ENCODE results near the gene DCDC2C. TPM values are rescaled to one million over a fixed set of nuclear protein-coding genes. Genes with fewer than 3 reads are reported as not detected.

DCDC2C gene
- total and polyA plus RNA-seq, 9 of the 15 experiments (the other 6 are each of a cell fraction or from before 2014, with no cell fraction given): not detected

GRCh38 chr2:3885629-3886628 is 182.6 kb downstream of the DCDC2C start (continued):
- TF ChIP-seq MYC (IDR thresholded peaks at IDR 0.05; ENCODE audit: low read depth, low read length): no peak
- TF ChIP-seq MYC (CRISPR knock-in tag; IDR thresholded peaks at IDR 0.05; ENCODE audit: borderline replicate concordance, low read depth): no peak
- TF ChIP-seq U2AF2 (optimal IDR thresholded peaks at IDR 0.05; ENCODE audit: low read depth, low read length): no peak
- TF ChIP-seq TEAD1 (CRISPR knock-in tag; IDR thresholded peaks at IDR 0.05): no peak
- TF ChIP-seq HDAC2 (IDR thresholded peaks at IDR 0.05): no peak
- no peak for TF ChIP-seq ZBTB5 (IDR thresholded peaks at IDR 0.05)
- TF ChIP-seq HOMEZ (CRISPR knock-in tag; IDR thresholded peaks at IDR 0.05): no peak
- no peak for TF ChIP-seq XRCC5 (IDR thresholded peaks at IDR 0.05; ENCODE audit: low read depth, low read length)
- no peak for TF ChIP-seq MCM2 (IDR thresholded peaks at IDR 0.05; ENCODE audit: low read depth)
- TF ChIP-seq ZNF707 (CRISPR knock-in tag; conservative IDR thresholded peaks at IDR 0.05): no peak
- no peak for TF ChIP-seq ZNF23 (CRISPR knock-in tag; IDR thresholded peaks at IDR 0.05)
